Cerebellar nuclear complex (tissue), 1 donor: ENCODE data around the gene SLC35F1.
"Not testable (repeated sequence)": the region's sequence is repeated elsewhere in the genome, so short reads cannot be mapped to it uniquely, and the experiment has no call there.

Source experiments
- DNase-seq, 2 experiments: peaks; one replicate each; lab custom pipeline; 2025; lab: John Stamatoyannopoulos, UW

The SLC35F1 gene

DNA sequence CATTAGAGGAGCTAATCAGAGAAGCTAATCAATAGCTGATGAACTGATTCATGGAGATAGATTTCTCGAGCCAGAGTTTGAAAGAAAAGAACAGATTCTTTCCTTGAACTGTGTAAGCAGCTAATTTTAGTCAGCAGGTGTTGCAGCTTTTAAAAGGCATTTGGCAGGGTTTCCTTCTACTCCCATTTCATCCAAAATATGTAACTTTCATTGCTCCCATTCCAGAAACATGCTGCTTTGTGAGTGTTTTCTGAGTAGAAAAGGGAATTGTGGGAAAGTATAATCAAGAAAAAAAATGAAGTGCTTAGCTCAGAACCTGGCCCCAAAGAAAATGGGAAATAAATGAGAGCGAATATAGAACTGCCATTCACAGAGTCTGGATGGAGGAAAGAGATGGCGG, 20.8 kb downstream of the SLC35F1 start:
- DNase-seq = no peak

GRCh38 chr6:117928833-117929232, 21.8 kb downstream of the SLC35F1 start:
- no peak for DNase-seq

GRCh38 chr6:117929501-117929900, 22.4 kb downstream of the SLC35F1 start:
- no peak for DNase-seq

DNA sequence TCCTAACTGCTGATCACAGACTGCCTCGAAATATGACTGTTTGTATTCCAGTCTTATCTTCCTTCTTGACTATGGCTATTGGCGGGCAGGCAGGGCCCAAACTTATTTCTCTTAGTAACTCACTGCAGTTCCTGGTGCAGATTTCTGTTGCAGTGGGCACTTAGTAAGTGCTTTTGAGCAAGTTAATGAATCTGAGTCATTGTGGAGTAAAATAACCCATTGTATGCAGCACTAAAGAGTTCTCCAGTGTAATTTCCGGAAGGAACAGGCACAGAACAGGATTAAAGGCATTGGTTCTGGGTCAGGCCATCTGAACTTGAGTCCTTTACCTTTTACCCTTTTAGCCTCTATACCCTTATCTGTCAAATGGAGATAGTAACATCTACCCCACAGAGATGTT, 23.6 kb downstream of the SLC35F1 start:
- DNase-seq = no peak

DNA sequence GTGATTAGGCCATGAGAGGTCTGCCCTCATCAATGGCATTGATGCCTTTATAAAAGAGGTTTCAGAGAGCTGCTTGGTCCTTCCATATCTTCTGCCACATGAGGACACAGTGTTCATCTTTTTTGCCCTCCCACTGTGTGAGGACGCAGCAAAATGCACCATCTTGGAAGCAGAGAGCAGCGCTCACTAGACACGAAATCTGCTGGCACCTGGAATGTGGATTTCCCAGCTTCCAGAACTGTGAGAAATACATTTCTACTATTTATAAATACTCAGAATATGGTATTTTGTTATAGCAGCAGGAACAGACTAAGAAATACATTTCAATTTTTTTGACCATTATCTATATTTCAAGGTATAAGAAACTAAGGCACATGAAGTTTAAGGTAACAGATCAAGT, 24.9 kb downstream of the SLC35F1 start:
- no peak for DNase-seq

- no peak for DNase-seq
Observed at GRCh38 chr6:117932676-117933075, 25.6 kb downstream of the SLC35F1 start.

DNA sequence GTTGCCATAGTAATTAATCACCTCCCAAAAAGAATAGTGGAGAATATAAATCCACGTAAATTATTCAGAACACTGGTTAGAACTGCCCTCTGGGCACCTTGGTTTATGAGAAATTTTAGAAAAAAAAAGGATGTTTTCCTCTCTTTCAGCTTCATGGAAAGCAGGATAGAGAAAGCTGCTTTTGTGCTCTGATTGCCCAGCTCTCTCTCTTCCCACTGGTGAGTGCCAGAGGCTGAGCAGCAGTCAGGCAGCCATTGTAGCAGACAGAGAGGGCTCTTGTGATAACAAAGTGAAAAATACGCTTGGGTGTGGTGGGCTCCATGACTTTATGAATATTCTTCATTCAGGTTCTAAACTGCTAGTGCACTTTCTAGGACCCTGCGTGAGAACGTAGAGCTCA, 26.4 kb downstream of the SLC35F1 start:
- DNase-seq = no peak

GRCh38 chr6:117938311-117938995, 31.4 kb downstream of the SLC35F1 start:
- DNase-seq = no peak

- DNase-seq = no peak
Observed at GRCh38 chr6:117947234-117947633, 40.2 kb downstream of the SLC35F1 start.

DNA sequence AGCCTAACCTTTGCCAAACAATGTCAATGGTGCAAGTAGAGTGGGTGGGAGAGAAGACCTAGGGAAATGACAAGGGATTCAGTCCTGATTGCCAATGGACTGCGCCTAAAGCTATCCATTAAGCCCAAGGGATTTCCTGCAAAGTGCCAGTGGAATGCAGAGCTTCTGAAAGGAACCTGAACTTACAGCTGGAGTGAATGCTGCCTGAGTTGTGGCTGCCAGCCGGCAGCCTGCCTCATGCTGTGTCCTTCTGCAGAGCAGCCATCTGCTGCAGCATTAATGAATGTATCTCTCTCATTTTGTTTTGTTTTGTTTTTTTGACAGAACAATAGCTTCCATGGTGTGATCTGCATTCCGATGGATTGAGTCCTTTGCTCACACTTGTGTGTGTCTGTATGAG, 44.7 kb downstream of the SLC35F1 start:
- DNase-seq = no peak

GRCh38 chr6:117955684-117956256, 48.7 kb downstream of the SLC35F1 start:
- no peak for DNase-seq

DNA sequence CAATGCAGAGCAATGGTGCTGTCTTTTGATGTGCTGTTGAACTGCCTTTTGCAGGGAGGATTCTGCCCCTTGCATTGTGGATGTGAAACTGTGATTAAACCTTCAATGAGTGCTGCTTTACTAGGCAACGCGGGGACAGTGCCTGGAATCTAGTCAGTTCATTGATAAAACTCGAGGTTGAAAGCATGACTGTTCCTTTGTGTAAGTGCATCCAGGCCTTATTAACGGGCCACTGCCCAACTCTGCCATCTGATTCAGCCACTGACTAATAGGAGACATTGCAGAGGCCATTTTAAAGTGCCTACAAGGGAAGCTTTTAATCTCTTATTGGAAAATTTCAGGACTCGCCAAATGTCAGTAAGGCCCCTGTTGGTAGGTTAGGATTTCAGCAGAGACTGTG, 49.3 kb downstream of the SLC35F1 start:
- no peak for DNase-seq

GRCh38 chr6:117958536-117958935, 51.5 kb downstream of the SLC35F1 start:
- DNase-seq = no peak

- DNase-seq = no peak
Observed at GRCh38 chr6:117960877-117961276, 53.8 kb downstream of the SLC35F1 start.

GRCh38 chr6:117961301-117961700, 54.2 kb downstream of the SLC35F1 start:
- DNase-seq = no peak

DNA sequence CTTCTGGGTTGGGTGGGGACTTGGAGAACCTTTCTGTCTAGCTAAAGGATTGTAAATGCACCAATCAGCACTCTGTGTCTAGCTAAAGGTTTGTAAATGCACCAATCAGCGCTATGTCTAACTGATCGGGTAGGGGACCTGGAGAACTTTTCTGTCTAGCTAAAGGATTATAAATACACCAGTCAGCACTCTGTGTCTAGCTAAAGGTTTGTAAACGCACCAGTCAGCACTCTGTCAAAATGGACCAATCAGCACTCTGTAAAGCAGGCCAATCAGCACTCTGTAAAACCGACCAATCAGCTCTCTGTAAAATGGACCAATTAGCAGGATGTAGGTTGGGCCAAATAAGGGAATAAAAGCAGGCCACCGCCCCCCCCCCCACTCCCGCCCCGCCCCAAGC, 58.7 kb downstream of the SLC35F1 start:
- DNase-seq = not testable (repeated sequence)

DNA sequence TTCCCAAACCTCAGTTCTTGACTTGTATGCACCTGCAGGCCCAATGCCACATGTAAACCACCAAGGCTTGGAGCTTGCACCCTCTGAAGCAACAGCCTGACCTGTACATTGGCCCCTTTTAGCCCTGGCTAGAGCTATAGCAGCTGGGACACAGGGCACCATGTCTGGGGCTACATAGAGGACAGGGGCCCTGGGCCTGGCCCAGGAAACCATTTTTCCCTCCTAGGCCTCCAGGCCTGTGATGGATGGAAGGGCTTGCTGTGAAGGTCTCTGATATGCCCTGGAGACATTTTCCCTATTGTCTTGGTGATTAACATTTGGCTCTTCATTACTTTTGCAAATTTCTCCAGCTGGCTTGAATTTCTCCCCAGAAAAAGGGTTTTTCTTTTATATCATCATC, 64.6 kb downstream of the SLC35F1 start:
- DNase-seq = no peak

DNA sequence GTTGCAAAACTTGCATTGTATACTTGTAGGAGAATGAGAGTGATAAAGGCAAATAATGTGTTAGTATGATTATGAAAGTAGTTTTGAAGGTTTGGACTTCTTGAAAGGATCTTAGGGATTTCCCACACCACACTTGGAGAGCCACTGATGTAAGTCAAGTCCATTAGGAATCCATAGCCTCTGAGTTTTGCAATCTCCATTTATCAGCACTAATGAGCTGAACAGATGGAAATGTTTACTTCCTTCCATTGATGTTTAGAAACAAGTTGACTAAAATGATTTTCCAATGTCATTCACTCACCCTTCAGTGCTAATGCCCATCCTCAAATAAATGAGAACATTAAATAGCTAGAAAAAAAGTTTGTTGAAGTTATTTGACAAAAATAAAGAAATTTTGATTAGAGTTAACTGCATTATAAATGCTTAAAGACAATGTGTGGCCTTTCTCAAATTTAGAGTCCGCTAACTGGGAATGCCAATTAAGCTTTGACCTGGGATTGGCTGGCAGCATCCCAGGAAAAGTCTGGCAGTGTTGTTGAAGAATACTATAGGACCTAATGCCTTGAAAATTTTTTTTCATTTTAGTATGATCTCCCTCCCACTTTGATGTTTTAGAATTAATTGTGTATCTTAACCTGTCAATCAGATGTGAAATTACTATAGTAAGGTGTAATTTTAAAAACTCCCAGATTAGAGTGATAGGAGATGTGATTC, 68.0 kb downstream of the SLC35F1 start:
- DNase-seq = no peak

- DNase-seq = peak in 1 of 2 experiments; percentile 6
Observed at GRCh38 chr6:117976030-117976651, 69.1 kb downstream of the SLC35F1 start.

DNA sequence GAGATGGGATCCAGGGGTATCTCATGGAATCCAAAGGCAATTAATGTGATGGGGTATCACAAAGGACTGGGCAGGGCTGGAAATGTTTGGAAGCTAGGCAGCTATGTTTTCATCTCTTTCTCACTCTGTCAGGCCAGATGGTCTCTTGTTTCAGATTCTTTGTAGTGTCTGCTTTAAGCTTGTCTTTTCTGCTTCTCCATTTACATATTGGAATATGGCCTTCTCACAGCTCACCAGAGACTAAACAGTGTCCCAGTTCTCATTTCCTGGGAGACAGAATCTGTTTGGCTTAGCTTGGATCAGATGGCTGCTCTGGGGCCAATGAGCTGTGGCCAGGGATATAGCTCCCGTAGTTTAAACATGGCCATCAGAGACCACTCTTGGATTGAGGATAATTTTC, 78.9 kb downstream of the SLC35F1 start:
- DNase-seq = no peak

DNA sequence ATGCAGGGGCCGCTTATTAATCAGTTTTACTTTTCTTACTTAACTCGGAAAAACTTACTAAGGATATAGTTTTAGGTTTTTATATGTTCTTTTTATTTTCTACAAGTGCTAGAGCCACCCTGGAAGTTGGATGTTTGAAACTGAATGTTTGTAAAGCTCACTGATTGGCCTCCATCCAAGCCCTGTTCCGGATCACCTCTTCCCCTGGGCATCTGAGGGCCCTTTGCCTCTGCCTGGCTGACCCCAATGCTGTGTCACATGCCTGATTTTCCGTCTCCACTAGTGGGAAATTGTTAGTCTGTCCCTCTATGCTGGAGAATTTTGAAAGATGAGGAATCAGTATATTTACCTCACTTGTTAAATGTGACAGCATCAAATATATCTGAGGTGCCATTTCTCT, 79.3 kb downstream of the SLC35F1 start:
- no peak for DNase-seq

GRCh38 chr6:117989086-117989485, 82.0 kb downstream of the SLC35F1 start:
- no peak for DNase-seq

- DNase-seq = no peak
Observed at GRCh38 chr6:117990151-117990550, 83.1 kb downstream of the SLC35F1 start.
